Measurements from ENCODE around the gene GPR107.

- no peak for TF ChIP-seq CTCF (IDR thresholded peaks at IDR 0.05)
- peak; percentile 82 for TF ChIP-seq POLR2A (IDR thresholded peaks at IDR 0.05)
Measured at GRCh38 chr9:130053504-130054324, at the start of gene GPR107.

Data from right lobe of liver (tissue), 4 donors.